Amniotic stem cell (primary cell): ENCODE measurements around the gene SRPX2.

Experiments
- DNase-seq: peaks from one replicate; lab custom pipeline; 2025; lab: John Stamatoyannopoulos, UW

The SRPX2 gene

GRCh38 chrX:100643956-100644860 is at the start of gene SRPX2:
Gene SRPX2 (plus strand): TSS chrX:100644199. CDS start chrX:100646323, 2,124 bp downstream.
- DNase-seq = peak; percentile 59

DNA sequence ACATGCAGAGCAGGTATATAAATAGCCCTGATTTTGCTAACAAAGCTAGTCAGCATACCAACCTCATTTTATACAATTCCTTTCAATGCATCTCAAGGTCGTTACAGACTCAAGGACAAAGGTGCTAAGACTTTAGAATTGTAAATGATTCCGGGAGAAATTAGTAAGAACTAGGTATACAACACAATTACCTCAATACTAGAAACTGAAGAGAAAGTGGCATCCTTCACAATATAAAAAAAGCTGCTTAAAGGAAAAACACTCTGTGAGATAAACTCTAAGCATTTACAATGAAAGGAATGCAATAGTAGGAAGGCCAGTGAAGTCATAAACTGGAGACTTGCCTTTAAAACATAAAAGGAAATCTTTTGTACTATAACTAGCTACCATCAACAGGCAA is 47.4 kb upstream of the SRPX2 start:
- no peak for DNase-seq

DNA sequence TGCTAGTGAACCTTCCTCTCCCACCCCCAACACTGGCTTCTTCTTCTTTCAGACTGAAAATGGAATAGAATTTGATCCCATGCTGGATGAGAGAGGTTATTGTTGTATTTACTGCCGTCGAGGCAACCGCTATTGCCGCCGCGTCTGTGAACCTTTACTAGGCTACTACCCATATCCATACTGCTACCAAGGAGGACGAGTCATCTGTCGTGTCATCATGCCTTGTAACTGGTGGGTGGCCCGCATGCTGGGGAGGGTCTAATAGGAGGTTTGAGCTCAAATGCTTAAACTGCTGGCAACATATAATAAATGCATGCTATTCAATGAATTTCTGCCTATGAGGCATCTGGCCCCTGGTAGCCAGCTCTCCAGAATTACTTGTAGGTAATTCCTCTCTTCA is 44.5 kb upstream of the SRPX2 start:
- DNase-seq = no peak

DNA sequence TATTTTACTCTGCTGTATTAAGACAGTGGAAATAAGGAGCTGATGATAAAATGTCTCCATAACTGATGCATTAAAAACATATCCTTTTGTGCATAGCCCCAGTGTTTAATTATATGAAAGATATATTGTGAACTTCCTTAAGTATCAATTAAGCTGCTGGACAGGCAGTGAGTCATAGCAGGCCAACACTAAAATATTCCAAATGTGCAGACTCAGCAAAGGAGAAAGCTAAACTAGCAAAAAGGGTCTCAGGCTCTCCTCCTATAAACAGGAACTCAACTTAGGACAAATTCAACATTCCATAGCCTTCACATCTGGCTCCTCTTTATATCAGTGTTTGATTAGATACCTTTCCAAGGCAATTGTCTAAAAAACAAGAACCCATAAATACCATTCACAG is 43.7 kb upstream of the SRPX2 start:
- no peak for DNase-seq

DNA sequence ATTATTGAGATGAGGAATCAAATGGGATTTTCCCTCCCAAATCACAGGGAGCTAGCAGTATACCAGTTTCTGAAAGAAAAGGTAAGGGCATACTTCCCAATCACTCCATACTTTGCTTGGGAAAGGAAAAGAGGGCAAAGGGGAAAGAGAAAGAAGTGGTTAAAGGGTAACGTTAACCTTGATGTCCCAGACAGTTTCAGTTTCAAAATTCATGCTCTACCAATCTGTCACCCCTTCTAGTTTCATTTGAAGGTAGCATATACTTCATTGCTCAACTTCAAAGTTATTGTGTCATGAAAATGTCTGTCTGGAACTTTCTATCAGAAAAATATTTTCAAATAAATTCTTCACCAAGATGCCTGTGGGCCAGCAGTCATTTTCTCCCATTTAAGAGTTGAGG is 43.2 kb upstream of the SRPX2 start:
- no peak for DNase-seq

GRCh38 chrX:100606753-100607152 is 37.2 kb upstream of the SRPX2 start:
- DNase-seq = no peak

DNA sequence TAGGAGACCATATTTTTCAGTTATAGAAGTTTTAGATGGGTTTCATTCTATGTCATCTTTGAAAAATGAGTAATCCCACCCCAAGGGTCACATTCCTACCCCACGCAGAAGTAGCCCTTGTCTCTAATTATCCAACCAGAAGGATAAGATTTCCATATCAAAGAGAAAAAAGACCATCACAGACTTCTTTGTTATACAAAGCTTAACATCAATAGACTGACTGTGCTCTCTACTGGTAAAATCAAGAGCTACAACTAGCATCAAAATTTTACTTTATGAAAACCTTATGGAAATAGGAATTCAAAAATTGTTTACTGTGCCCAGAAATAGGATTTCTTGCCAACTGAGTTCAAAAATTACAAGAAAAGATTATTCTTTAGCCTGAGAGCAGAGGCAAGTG is 34.4 kb upstream of the SRPX2 start:
- no peak for DNase-seq

GRCh38 chrX:100611951-100612350 is 32.0 kb upstream of the SRPX2 start:
- DNase-seq = no peak

GRCh38 chrX:100615005-100615404 is 29.0 kb upstream of the SRPX2 start:
- peak; percentile 34 for DNase-seq

GRCh38 chrX:100623001-100623400 is 21.0 kb upstream of the SRPX2 start:
- DNase-seq = no peak

GRCh38 chrX:100625985-100626491 is 18.0 kb upstream of the SRPX2 start:
- DNase-seq = no peak

- DNase-seq = no peak
Observed at GRCh38 chrX:100635040-100635439, 9.0 kb upstream of the SRPX2 start.

- no peak for DNase-seq
Observed at GRCh38 chrX:100635989-100636320, 8.0 kb upstream of the SRPX2 start.

GRCh38 chrX:100636321-100636991 is 7.5 kb upstream of the SRPX2 start, which contains the start of gene TSPAN6:
Gene TSPAN6 (minus strand): TSS chrX:100636806. CDS start chrX:100636694, 112 bp downstream.
- DNase-seq = peak; percentile 73

DNA sequence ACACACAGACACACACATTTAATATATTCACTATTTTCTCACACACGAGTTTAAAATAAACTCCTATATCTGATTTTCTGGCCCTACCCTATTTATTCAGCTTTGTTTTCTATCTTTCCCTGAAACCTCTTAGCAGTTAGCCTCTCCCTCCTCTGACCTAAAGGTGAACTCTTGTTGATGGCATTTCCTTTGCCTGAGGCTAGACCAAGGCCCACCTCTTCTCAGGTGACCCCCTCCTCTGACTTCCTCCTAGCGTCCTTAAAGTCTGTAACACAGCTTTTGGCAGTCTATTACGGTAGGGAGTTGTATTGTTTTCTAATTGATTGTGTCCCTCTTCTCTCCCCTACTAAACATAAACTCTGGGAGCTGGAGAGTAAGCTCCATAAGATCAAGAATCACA is 1.7 kb upstream of the SRPX2 start:
- DNase-seq = no peak

DNA sequence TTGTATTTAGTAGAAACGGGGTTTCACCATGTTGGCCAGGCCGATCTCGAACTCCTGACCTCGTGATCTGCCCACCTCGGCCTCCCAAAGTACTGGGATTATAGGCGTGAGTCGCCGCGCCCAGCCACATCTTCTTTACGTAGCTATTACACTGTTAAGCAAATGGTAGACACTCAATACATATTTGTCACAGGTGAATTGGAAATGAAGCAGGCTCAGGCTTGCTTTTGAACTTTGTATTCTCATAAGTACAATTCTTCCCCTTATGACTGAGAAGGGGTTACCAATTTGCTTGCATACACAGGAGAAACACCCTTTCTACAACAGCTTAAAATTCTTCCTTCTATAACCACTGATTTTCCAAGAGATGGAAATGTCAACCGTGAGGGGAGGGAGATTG is 787 bp upstream of the SRPX2 start:
- no peak for DNase-seq

- DNase-seq = no peak
Observed at GRCh38 chrX:100645106-100645505, 1.1 kb downstream of the SRPX2 start.

GRCh38 chrX:100647095-100647494 is 3.1 kb downstream of the SRPX2 start:
- no peak for DNase-seq

DNA sequence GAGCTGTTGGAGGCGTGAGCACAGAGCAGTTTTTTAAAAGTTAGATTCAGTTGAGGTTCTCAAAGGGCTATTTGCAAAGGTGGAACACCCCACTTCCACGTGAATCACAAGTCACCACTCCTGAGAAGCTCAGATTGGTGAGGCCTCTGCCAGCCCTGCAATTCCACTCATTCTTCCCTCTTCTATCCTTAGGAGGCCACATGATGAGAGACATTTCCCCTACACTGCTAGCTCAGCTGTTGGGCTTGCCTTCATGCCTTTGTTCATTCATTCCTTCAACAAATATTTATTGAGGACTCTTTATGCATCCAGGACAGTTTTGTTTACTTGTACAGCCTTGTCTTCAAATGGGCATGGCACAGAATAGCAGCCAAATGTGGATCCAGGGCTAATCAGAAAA is 3.7 kb downstream of the SRPX2 start:
- DNase-seq = no peak

GRCh38 chrX:100648458-100649417 is 4.7 kb downstream of the SRPX2 start:
- DNase-seq = no peak

DNA sequence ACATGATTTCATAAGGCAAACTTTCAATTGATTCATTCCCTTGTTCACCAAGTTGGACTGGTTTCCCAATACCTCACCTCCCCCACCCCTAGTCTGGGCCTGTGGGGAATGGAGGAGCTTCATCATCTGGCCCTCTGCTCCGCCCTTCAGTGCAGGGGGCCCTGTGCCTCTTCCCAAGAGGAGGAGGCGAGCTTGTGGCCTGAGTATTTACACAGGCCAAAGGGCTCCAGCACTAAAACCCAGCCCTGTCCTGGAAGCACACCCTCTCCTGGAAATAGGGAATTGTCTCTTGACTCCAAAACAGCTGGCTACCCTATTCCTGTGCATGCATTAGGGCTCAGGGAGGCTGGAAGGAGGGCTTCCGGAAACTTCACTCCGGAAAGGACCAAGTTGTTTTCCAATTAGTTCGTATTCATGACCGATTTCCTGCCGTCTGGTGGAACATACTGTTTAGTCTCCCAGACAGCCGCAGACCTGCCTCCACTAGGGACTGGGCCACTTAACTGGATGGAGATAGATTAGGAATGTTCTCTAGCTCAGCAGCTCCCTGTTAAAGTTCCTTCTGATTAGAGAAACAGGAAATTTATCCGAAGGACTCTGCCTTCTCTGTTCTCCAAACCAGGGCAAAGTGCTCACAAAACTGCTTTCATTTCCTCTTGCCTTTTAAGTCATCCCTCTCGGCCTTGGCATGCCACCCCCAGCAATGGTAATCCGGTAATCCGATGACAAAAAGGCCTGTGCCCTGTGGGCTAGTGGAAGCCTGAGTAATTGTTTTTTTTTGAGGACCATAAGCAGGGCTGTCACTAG is 5.8 kb downstream of the SRPX2 start:
- DNase-seq = peak; percentile 15
